Measurements from ENCODE around the gene PINLYP.

DNA sequence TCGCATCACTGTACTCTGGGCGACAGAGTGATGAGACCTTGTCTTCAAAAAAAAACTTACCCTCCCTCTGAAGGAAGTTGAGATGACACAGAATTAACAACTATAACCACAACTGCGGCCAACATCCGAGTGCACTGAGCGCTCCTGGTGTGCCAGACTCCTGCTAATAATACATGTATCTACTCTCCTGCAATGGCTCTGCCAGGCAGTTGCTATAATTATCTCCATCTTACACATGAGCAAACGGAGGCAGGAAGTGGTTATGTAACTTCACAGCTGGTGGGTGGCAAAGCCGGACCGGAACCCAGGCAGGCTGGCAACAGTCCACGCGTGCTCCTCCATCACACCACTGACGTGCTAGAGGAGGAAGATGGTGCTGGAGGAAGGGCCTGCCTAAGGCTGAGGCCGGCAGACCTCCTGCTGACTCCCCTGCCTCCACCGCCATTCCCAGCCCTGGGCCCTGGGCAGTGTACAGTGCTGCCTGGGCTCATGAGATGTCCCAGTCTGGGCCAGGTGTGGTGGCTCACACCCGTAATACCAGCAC, 12.8 kb upstream of the PINLYP start:
- no peak for TF ChIP-seq HDGF (IDR thresholded peaks at IDR 0.05; ENCODE audit: borderline replicate concordance)
- TF ChIP-seq SP1 (IDR thresholded peaks at IDR 0.05), result no peak
- TF ChIP-seq FOXK2 (IDR thresholded peaks at IDR 0.05), result no peak
- no peak for TF ChIP-seq BHLHE40 (IDR thresholded peaks at IDR 0.05; ENCODE audit: borderline replicate concordance)
- TF ChIP-seq NFRKB (IDR thresholded peaks at IDR 0.05), result no peak
- no peak for TF ChIP-seq FOXM1 (IDR thresholded peaks at IDR 0.05; ENCODE audit: borderline replicate concordance)
- no peak for TF ChIP-seq LEF1 (IDR thresholded peaks at IDR 0.05; ENCODE audit: borderline replicate concordance)
- no peak for TF ChIP-seq CTBP1 (IDR thresholded peaks at IDR 0.05; ENCODE audit: borderline replicate concordance)
- no peak for TF ChIP-seq ELF4 (IDR thresholded peaks at IDR 0.05)
- TF ChIP-seq SUZ12 (IDR thresholded peaks at IDR 0.05), result no peak
- TF ChIP-seq FOXA1 (IDR thresholded peaks at IDR 0.05), result no peak
- no peak for TF ChIP-seq ARNT (IDR thresholded peaks at IDR 0.05)
- no peak for TF ChIP-seq ZNF384 (IDR thresholded peaks at IDR 0.05)
- no peak for TF ChIP-seq TARDBP (IDR thresholded peaks at IDR 0.05)
